ENCODE data around the gene CNNM1. TPM values are rescaled to one million over a fixed set of nuclear protein-coding genes. Genes with fewer than 3 reads are reported as not detected.

Gene CNNM1
- total RNA-seq, 2 experiments from 2014 or later, result 0.81 to 1.0 TPM

DNA sequence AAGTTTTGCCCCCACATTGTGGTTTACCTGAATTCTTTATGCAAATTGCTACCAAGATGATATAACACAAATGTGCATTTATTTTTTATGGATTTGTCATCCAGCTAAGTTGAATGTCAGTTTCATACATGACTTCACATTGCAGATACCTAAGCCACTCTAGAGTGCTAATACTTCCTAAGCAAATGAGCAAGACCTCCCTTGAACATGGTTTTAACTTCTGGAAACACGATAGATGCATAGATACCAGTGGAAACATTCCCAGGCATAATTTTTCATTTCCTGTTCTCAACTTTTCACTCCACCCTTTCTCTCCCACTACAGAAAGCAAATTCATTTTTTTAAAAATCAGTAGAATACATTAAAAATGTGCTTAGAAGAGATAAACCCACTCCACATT lies 81.0 kb downstream of the CNNM1 start:
- intact Hi-C loops (cut with micrococcal nuclease), result no loop called here
- Mint-ChIP-seq H3K4me1 (ENCODE audit: low read depth) (no peaks in the 10 kb centered on the region), H3K36me3 (ENCODE audit: low read depth) (peaks cover 24% of the 10 kb centered on the region), H3K27me3 (ENCODE audit: low read depth) (no peaks in the 10 kb centered on the region), H3K9me3 (no peaks in the 10 kb centered on the region), H3K4me3 (no peak overlapping the region), H3K27ac (no peak overlapping the region)
- DNase-seq, result no peak
- CTCF ChIA-PET, result interaction anchor here (0.6 kb wide), 1 partner anchor 193 kb away, joined by 6 read pairs; no protein-coding TSS in a partner anchor

DNA sequence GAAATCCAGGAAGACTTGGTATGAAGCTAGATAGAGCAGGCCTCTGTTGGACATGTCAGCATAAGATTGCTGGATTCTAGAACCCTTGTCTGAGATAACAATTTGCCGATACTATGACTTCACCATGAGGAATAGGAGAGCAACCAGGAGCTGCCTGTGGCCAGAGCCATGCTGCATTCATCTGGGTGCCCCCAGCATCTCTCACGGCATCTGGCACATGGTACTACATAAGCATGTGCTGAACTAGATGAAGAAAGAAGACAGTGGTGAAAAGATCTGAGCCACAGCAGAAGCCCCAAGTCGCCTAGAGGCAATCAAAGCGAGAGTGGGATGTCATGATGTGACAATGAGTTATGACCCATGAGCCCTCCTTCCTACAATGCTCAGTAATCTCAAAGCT lies 81.7 kb downstream of the CNNM1 start:
- intact Hi-C loops (cut with micrococcal nuclease), result no loop called here
- Mint-ChIP-seq H3K36me3 (ENCODE audit: low read depth) (peaks cover 28% of the 10 kb centered on the region), H3K9me3 (no peaks in the 10 kb centered on the region), H3K27me3 (ENCODE audit: low read depth) (no peaks in the 10 kb centered on the region), H3K4me3 (no peak overlapping the region), H3K27ac (no peak overlapping the region), H3K4me1 (ENCODE audit: low read depth) (no peaks in the 10 kb centered on the region)
- DNase-seq, result no peak
- CTCF ChIA-PET, result no interaction called here

DNA sequence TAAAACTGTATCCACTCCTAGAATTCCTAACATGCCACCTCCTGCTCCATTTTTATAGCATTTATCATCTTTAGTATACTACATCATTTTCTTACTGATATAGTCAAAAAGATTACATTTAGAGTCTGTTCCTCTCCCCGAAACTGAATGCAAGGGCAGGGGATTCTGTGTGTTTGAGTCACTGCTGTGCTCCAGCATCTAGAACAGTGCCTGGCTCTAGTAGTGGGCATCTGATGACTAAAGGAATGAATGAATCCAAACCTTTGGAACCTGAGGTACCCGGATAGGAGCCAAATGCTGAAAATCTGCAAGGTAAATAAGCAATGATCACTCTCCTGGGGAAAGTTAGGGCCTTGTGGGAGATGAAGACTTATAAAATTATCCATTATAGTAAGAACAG lies 82.4 kb downstream of the CNNM1 start:
- Mint-ChIP-seq H3K36me3 (ENCODE audit: low read depth) (peaks cover 29% of the 10 kb centered on the region), H3K27me3 (ENCODE audit: low read depth) (no peaks in the 10 kb centered on the region), H3K27ac (no peak overlapping the region), H3K9me3 (no peaks in the 10 kb centered on the region), H3K4me1 (ENCODE audit: low read depth) (peaks cover 2% of the 10 kb centered on the region), H3K4me3 (no peak overlapping the region)
- CTCF ChIA-PET, result interaction anchor here (0.6 to 1.0 kb wide), 2 partner anchors 12 to 29 kb away, joined by 3 to 5 read pairs; no protein-coding TSS in a partner anchor
- intact Hi-C loops (cut with micrococcal nuclease), result no loop called here
- no peak for DNase-seq

DNA sequence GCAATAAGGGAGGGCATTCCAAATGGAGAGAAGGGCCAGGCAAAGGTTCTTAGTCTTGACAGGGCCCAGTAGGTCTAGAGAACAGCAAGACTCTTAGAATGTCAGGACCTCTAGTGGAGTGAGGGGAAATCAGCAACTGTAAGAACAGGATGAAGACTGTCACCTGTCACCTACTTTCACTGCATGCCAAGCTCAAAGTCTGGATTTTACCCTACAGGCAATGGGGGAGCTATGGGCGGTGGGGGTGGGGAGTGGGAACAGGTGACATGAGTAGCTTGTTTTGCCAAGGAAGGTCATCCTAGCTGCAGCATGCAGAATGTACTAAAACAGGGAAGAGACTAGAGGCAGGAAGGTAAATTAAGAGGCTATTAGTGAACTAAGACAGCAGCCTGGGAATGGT lies 82.9 kb downstream of the CNNM1 start:
- no peak overlapping the region for H3K27ac Mint-ChIP-seq
- peaks cover 2% of the 10 kb centered on the region for H3K4me1 Mint-ChIP-seq (ENCODE audit: low read depth)
- no peaks in the 10 kb centered on the region for H3K9me3 Mint-ChIP-seq
- CTCF ChIA-PET, result interaction anchor here (0.6 to 1.0 kb wide), 3 partner anchors 11 to 149 kb away, joined by 3 to 5 read pairs (median 3); no protein-coding TSS in a partner anchor
- intact Hi-C loops (cut with micrococcal nuclease), result no loop called here
- no peak overlapping the region for H3K4me3 Mint-ChIP-seq
- peaks cover 26% of the 10 kb centered on the region for H3K36me3 Mint-ChIP-seq (ENCODE audit: low read depth)
- H3K27me3 Mint-ChIP-seq (ENCODE audit: low read depth), result no peaks in the 10 kb centered on the region
- DNase-seq, result no peak

DNA sequence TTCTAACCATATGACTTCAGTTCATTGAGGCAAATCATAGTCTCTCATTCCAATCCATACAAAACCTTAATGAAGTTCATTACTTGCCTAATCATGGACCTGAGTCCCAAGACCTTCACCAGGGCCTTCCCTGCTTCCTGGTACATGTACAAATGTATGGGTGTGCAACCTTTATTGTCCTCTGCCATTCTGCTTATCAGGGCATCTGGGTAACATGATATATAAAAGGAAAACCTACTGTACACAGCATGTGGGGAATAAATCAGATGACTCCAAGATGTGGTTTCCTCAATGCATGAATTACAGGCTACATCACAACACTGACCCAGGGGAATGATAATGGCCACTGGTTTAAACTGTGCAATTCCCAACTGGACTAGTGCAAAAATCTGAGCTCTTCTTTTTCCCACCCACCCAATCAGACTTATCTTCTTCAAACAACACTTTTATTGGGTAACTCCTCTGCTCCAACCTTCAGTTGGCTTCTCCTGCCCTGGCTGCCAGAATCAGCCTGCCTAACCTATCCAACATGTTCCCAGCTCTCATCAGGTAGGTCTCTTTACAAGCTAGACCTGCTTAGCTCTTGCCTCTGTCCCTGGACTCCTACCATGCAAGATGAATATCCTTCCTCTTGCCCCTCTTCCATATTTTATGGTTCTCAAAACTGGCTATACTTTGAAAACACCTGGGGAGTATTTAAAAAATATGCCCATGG lies 89.9 kb downstream of the CNNM1 start:
- CTCF ChIA-PET, result interaction anchor here (0.9 to 1.0 kb wide), 2 partner anchors 13 to 17 kb away, joined by 3 read pairs; no protein-coding TSS in a partner anchor
- H3K4me1 Mint-ChIP-seq (ENCODE audit: low read depth), result peaks cover 2% of the 10 kb centered on the region
- no peak overlapping the region for H3K27ac Mint-ChIP-seq
- no peaks in the 10 kb centered on the region for H3K27me3 Mint-ChIP-seq (ENCODE audit: low read depth)
- H3K9me3 Mint-ChIP-seq, result no peaks in the 10 kb centered on the region
- H3K4me3 Mint-ChIP-seq, result no peak overlapping the region
- peaks cover 54% of the 10 kb centered on the region for H3K36me3 Mint-ChIP-seq (ENCODE audit: low read depth)
- DNase-seq, result no peak
- intact Hi-C loops (cut with micrococcal nuclease), result no loop called here

DNA sequence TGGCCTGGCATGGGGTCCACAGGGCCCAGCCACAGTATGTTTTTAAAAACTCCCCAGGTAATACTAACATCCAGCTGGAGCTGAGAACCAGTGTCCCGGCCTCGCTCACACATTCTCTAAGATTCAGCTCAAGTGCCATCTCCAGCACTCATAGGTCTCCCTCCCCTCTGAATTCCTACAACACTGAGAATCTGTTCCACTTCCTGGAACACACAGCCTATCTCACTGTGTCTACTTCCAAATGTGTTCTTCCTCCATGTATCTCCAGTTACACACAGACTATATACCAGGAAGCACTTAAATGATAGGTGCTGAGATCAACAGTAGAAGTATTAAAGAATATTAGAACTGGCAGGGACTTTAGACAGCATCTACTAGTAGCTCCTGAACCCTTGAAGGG lies 90.5 kb downstream of the CNNM1 start:
- no peak overlapping the region for H3K4me3 Mint-ChIP-seq
- H3K9me3 Mint-ChIP-seq, result no peaks in the 10 kb centered on the region
- peaks cover 54% of the 10 kb centered on the region for H3K36me3 Mint-ChIP-seq (ENCODE audit: low read depth)
- no peak overlapping the region for H3K27ac Mint-ChIP-seq
- DNase-seq, result no peak
- no peaks in the 10 kb centered on the region for H3K27me3 Mint-ChIP-seq (ENCODE audit: low read depth)
- CTCF ChIA-PET, result interaction anchor here (0.9 kb wide), 1 partner anchor 17 kb away, joined by 3 read pairs; no protein-coding TSS in a partner anchor
- intact Hi-C loops (cut with micrococcal nuclease), result no loop called here
- peaks cover 2% of the 10 kb centered on the region for H3K4me1 Mint-ChIP-seq (ENCODE audit: low read depth)

DNA sequence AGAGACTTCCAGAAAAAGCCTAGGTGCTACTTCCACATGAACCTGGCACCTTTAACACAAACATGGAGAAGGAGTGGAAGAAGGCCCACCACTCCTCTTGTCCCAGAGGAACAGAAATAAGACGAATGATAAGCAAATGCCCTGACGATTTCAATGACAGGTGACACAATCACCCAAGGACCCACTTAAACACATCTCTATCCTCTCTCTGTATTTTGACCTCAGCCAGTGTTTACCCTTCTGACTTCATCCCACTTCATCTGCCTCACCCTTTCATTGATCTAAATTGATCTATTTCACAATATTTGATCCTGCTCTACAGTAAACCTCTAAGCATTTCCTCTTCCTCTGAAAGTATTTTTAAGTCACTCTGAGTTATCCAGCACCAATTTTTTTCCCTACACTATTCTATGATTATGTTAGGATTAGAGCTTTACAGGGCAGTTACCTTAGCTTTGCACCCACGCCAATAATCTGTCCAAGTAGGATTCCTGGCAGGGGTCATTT lies 92.1 kb downstream of the CNNM1 start:
- DNase-seq, result no peak
- no peaks in the 10 kb centered on the region for H3K4me1 Mint-ChIP-seq (ENCODE audit: low read depth)
- CTCF ChIA-PET, result no interaction called here
- H3K27ac Mint-ChIP-seq, result no peak overlapping the region
- no peaks in the 10 kb centered on the region for H3K9me3 Mint-ChIP-seq
- intact Hi-C loops (cut with micrococcal nuclease), result no loop called here
- no peak overlapping the region for H3K4me3 Mint-ChIP-seq
- H3K36me3 Mint-ChIP-seq (ENCODE audit: low read depth), result peaks cover 53% of the 10 kb centered on the region
- H3K27me3 Mint-ChIP-seq (ENCODE audit: low read depth), result no peaks in the 10 kb centered on the region

DNA sequence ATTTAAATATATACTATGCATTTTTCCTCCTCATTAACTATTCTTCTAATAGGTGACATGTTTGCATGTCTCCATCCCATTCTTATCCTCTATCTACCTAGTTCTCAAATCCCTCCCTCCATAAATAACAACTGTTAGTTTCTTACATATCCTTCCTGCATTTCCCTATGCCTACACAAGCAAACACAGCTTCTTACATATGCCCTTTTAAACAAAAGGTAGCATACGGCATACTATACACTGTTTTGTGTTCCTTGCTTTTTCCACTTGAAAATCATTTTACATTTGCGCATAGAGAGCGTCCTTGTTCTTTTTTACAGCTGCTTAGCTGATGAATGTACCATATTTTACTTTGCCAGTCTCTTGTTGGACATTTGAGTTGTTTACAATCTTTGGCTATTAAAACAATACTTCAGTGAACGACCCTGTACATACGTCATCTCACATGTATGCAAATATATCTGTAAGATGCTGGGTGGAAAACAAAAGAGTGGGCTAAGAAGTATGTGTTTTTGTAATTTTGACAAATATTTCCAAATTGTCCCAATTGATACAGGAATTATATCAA lies 93.5 kb downstream of the CNNM1 start:
- Mint-ChIP-seq H3K27me3 (ENCODE audit: low read depth) (no peaks in the 10 kb centered on the region), H3K4me1 (ENCODE audit: low read depth) (peaks cover under 1% of the 10 kb centered on the region), H3K9me3 (no peaks in the 10 kb centered on the region), H3K4me3 (no peak overlapping the region), H3K27ac (no peak overlapping the region), H3K36me3 (ENCODE audit: low read depth) (peaks cover 47% of the 10 kb centered on the region)
- CTCF ChIA-PET, result interaction anchor here (0.6 kb wide), 1 partner anchor 59 kb away, joined by 4 read pairs; no protein-coding TSS in a partner anchor
- intact Hi-C loops (cut with micrococcal nuclease), result no loop called here
- no peak for DNase-seq

DNA sequence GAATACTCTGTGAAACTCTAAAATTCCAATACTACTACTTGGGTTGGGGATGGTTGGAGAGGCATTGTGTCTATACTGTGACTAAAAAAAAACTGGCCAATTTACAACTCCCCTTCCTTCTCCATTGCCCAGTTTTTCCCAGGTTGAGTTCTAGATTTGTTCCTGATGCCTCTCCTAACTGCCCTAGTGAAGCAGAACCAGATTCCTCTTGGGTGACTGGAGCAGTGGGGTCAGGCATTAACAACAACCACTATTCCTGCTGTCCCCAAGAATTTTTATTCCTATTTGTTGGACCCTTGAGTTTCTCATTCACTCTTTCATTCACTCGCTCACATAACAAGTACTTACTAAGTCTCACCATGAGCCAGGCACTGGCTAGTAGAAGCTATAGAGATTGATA lies 95.5 kb downstream of the CNNM1 start:
- no peaks in the 10 kb centered on the region for H3K9me3 Mint-ChIP-seq
- no peak for DNase-seq
- peaks cover 30% of the 10 kb centered on the region for H3K36me3 Mint-ChIP-seq (ENCODE audit: low read depth)
- intact Hi-C loops (cut with micrococcal nuclease), result no loop called here
- peaks cover 14% of the 10 kb centered on the region for H3K4me1 Mint-ChIP-seq (ENCODE audit: low read depth)
- no peak overlapping the region for H3K4me3 Mint-ChIP-seq
- no peak overlapping the region for H3K27ac Mint-ChIP-seq
- CTCF ChIA-PET, result no interaction called here
- no peaks in the 10 kb centered on the region for H3K27me3 Mint-ChIP-seq (ENCODE audit: low read depth)

DNA sequence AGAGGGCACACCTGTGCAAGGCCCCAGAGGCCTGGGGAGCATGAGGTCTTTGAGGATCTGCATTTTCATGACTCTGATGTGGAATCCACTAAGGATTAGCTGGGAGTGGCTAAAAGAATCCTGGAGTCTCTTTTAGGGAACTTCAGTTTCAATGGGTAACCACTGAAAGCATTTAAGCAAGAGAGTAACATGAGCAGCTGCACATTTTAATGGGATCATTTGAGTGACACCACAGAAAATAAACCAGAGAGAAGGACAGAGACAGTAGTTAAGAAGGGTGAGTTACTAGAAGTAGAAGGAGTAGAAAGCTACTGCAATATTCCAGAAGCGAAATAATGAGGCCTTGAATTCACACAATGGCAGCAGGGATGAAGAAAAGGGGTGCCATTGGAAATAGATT lies 96.0 kb downstream of the CNNM1 start:
- Mint-ChIP-seq H3K27me3 (ENCODE audit: low read depth) (no peaks in the 10 kb centered on the region), H3K9me3 (no peaks in the 10 kb centered on the region), H3K27ac (no peak overlapping the region), H3K36me3 (ENCODE audit: low read depth) (peaks cover 27% of the 10 kb centered on the region), H3K4me3 (no peak overlapping the region), H3K4me1 (ENCODE audit: low read depth) (peaks cover 17% of the 10 kb centered on the region)
- DNase-seq, result no peak
- CTCF ChIA-PET, result no interaction called here
- intact Hi-C loops (cut with micrococcal nuclease), result no loop called here

DNA sequence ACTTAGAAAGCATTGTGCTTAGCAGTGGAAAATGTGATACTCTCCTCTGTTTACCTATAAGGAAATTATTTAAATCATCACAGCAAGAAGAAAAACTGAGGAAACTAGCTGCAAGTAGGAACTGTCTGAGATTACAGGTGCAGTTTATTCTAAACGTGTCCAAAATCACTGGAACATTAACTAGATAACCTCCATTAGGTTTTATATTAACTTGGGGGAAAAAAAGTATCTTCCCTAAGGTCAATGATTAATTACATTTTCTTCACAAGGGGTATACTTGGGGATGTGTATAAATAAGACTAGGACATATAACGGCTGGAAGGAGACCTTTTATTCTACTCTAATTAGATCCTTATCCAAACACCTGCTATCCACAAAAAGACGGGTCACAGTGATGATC lies 97.5 kb downstream of the CNNM1 start:
- no peaks in the 10 kb centered on the region for H3K9me3 Mint-ChIP-seq
- no peak overlapping the region for H3K27ac Mint-ChIP-seq
- peaks cover 21% of the 10 kb centered on the region for H3K4me1 Mint-ChIP-seq (ENCODE audit: low read depth)
- no peaks in the 10 kb centered on the region for H3K27me3 Mint-ChIP-seq (ENCODE audit: low read depth)
- CTCF ChIA-PET, result interaction anchor here (1.6 kb wide), 1 partner anchor 10 kb away, joined by 10 read pairs; no protein-coding TSS in a partner anchor
- intact Hi-C loops (cut with micrococcal nuclease), result no loop called here
- H3K36me3 Mint-ChIP-seq (ENCODE audit: low read depth), result peaks cover 22% of the 10 kb centered on the region
- DNase-seq, result no peak
- no peak overlapping the region for H3K4me3 Mint-ChIP-seq

DNA sequence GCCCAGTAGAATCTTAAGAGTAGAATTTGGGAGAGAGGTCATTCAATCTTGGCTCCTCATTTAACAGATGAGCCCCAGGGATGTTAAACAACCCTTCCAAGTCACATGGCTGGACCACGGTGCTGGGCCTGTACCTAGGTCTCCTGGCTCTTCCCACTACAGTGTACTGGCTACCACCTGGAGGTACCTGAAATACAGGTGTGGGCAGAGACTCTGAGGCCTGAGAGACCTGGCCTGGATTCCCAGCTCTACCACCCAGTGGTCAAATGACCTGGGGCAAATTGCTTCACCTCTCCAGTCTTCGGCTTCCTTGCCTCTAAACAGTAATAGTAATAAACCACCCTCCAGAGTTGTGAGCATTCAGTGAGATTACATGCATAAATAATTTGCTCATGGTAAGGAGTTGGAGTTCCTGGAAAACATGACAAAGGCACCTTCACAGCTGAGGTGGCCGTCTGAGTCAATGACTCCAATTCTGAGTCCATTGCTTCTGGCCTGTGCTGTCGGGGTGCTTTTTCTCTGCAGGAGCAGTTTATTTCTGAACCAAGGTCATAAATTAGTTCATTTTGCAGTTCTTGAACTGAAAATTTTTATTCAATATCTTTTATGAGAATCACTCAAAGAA lies 98.5 kb downstream of the CNNM1 start:
- H3K4me3 Mint-ChIP-seq, result no peak overlapping the region
- H3K36me3 Mint-ChIP-seq (ENCODE audit: low read depth), result peaks cover 18% of the 10 kb centered on the region
- no peak overlapping the region for H3K27ac Mint-ChIP-seq
- DNase-seq, result no peak
- H3K4me1 Mint-ChIP-seq (ENCODE audit: low read depth), result peaks cover 29% of the 10 kb centered on the region
- no peaks in the 10 kb centered on the region for H3K27me3 Mint-ChIP-seq (ENCODE audit: low read depth)
- intact Hi-C loops (cut with micrococcal nuclease), result no loop called here
- no peaks in the 10 kb centered on the region for H3K9me3 Mint-ChIP-seq
- CTCF ChIA-PET, result interaction anchor here (0.6 kb wide), 1 partner anchor 1002 kb away, joined by 4 read pairs; no protein-coding TSS in a partner anchor
